Liver (tissue), 9 donors: ENCODE results near the gene NDOR1. TPM values are rescaled to one million over a fixed set of nuclear protein-coding genes. Genes with fewer than 3 reads are reported as not detected.

Experiments used
- DNase-seq: peaks from one replicate; pipeline ENCODE4 v3.0.0-alpha.2; 2017; ENCODE audit warnings: low spot score
- H3K27ac ChIP-seq, 2 donors: one replicate each; pipeline ENCODE4 v1.7.0; 2013; ENCODE audit warnings: inconsistent platforms in 2 of 2, low read length in 2 of 2, control low read depth in 1 of 2, low read depth in 1 of 2, mild to moderate bottlenecking in 1 of 2
- H3K27me3 ChIP-seq, 4 donors: one replicate each; pipeline versions ENCODE4 v1.6.1 to v1.7.0; 2013; ENCODE audit warnings: low read length in 3 of 4, inconsistent platforms in 1 of 4, mild to moderate bottlenecking in 1 of 4, moderate library complexity in 1 of 4; ENCODE audit not compliant: control insufficient read depth in 4 of 4, insufficient read depth in 4 of 4
- H3K36me3 ChIP-seq, 4 donors: one replicate each; pipeline versions ENCODE4 v1.6.1 to v1.7.0; 2013; ENCODE audit warnings: low read length in 3 of 4, mild to moderate bottlenecking in 3 of 4, low read depth in 1 of 4, moderate library complexity in 1 of 4; ENCODE audit not compliant: control insufficient read depth in 4 of 4, insufficient read depth in 3 of 4
- H3K4me1 ChIP-seq, 4 donors: one replicate each; pipeline versions ENCODE4 v1.6.1 to v1.7.0; 2013; ENCODE audit warnings: low read length in 3 of 4, mild to moderate bottlenecking in 3 of 4, moderate library complexity in 1 of 4; ENCODE audit not compliant: control insufficient read depth in 4 of 4, insufficient read depth in 4 of 4
- H3K4me3 ChIP-seq, 3 donors: one replicate each; pipeline versions ENCODE4 v1.6.1 to v1.7.0; 2013; ENCODE audit warnings: low read length in 3 of 3, control low read depth in 1 of 3, low read depth in 1 of 3, mild to moderate bottlenecking in 1 of 3
- H3K9ac ChIP-seq, 2 donors: one replicate each; pipeline ENCODE4 v1.7.0; 2013; ENCODE audit warnings: low read length in 2 of 2, mild to moderate bottlenecking in 2 of 2, moderate library complexity in 2 of 2, control low read depth in 1 of 2, low read depth in 1 of 2
- H3K9me3 ChIP-seq, 4 donors: one replicate each; pipeline versions ENCODE4 v1.6.1 to v1.7.0; 2013; ENCODE audit warnings: low read length in 3 of 4; ENCODE audit not compliant: control insufficient read depth in 4 of 4
- CTCF ChIP-seq: fragments of 150-350 bp; IDR thresholded peaks from 2 replicates; pipeline ENCODE4 v1.5.1; 2017; ENCODE audit warnings: improper control_type of control experiment, low read depth, low read length; ENCODE audit not compliant: missing input control
- FOXA1 ChIP-seq: IDR thresholded peaks from 2 replicates; pipeline ENCODE4 v1.6.1; 2016; ENCODE audit warnings: antibody characterized with exemption
- FOXA2 ChIP-seq: IDR thresholded peaks from 2 replicates; pipeline ENCODE4 v1.6.1; 2016; ENCODE audit warnings: antibody characterized with exemption
- GABPA ChIP-seq, 2 donors: IDR thresholded peaks in 1 of 2; conservative IDR thresholded peaks in 1 of 2; 2 replicates each; pipeline ENCODE4 v1.6.1; 2016; ENCODE audit warnings: antibody characterized with exemption in 2 of 2, mild to moderate bottlenecking in 1 of 2, moderate library complexity in 1 of 2
- JUND ChIP-seq, 2 donors: IDR thresholded peaks; 2 replicates each; pipeline ENCODE4 v1.6.1; 2016; ENCODE audit warnings: antibody characterized with exemption in 2 of 2
- MAX ChIP-seq: IDR thresholded peaks from 2 replicates; pipeline ENCODE4 v1.6.1; 2016; ENCODE audit warnings: antibody characterized with exemption
- REST ChIP-seq: IDR thresholded peaks from 2 replicates; pipeline ENCODE4 v1.6.1; 2016; ENCODE audit warnings: antibody characterized with exemption, mild to moderate bottlenecking
- RXRA ChIP-seq, 2 donors: IDR thresholded peaks; 2 replicates each; pipeline ENCODE4 v1.6.1; 2017 to 2018; ENCODE audit warnings: antibody characterized with exemption in 2 of 2, mild to moderate bottlenecking in 1 of 2
- SP1 ChIP-seq: IDR thresholded peaks from 2 replicates; pipeline ENCODE4 v1.6.1; 2018; ENCODE audit warnings: antibody characterized with exemption, mild to moderate bottlenecking
- TAF1 ChIP-seq: conservative IDR thresholded peaks from 2 replicates; pipeline ENCODE4 v1.6.1; 2016; ENCODE audit warnings: antibody characterized with exemption, mild to moderate bottlenecking
- ZBTB33 ChIP-seq: IDR thresholded peaks from 2 replicates; pipeline ENCODE4 v1.6.1; 2016; ENCODE audit warnings: antibody characterized with exemption
- WGBS: extraction: QIAGEN DNeasy Blood & Tissue Kit; methylation state at CpG from one replicate; pipeline ENCODE4 v1.1.7; 2013; 5-methylcytosine and 5-hydroxymethylcytosine counted together
- polyA plus RNA-seq, 2 donors: library from polyadenylated mRNA; stranded (reverse) in 1 of 2; unstranded in 1 of 2; fragments of 200-250 nt in 1 of 2; fragments of >200 nt in 1 of 2; fragmentation: Nextera tagmentation in 1 of 2; extraction: Ambion mirVana in 1 of 2; gene quantifications; one replicate each; pipeline versions ENCODE4 v1.2.1 to v1.2.3, GENCODE V29; 2013 to 2015
- total RNA-seq, 2 donors: library from RNA; depleted of rRNA; stranded (reverse); fragments of >200 nt; gene quantifications; one replicate each; pipeline ENCODE4 v1.2.3, GENCODE V29; 2014
- TF ChIP-seq, protein P1 (sequence below): IDR thresholded peaks from 2 replicates; pipeline ENCODE4 v1.6.1; 2016; ENCODE audit warnings: antibody characterized with exemption
- donor health status: healthy.
- donor health status: healthy.
- donor health status: healthy.
- donor health status: healthy.
- donor health status: healthy.

The NDOR1 gene
- total and polyA plus RNA-seq, 4 donors = 2.5 to 4.7 (median 3.2) TPM

DNA sequence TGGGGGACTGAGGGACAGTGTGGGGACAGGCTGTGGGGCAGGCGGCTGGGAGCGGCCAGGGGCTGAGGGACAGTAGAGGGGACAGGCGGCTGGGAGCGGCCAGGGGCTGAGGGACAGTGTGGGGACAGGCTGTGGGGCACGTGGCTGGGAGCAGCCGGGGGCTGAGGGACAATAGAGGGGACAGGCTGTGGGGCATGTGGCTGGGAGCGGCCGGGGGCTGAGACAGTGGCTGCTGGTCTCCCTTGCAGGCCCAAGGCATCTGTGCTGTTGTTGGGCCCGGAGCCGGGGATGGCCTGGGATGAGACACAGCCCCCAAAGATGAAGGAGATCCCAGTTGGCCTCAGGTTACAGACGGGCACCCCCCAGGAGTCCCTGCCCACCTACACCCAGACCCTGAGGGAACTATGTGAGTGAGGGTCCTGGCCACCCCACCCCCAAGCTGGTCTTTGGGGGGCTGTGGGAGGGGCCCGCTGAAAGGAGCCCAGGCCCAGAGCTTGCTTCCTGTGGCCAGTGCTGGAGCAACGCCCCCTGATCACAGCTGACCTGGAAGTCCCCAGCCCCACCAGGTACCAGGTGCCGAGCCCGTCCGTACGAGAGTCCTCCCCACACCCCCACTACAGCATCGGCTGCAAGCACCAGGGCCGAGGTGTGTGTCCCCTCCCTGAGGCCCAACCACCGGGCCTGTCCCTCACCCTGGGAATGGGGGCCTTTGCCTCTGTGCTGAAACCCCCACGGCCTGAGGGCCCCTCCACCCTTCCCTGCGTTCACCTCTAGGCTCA, 46.2 kb downstream of the NDOR1 start:
- 93% methylated on average over 22 of the region's 22 CpGs for whole genome bisulfite sequencing
- Histone ChIP-seq H3K9ac (no peak overlapping the region), H3K9me3 (no peaks in the 10 kb centered on the region), H3K4me3 (no peak overlapping the region), H3K27ac (no peak overlapping the region), H3K4me1 (peaks cover 8 to 34% (median 20%) of the 10 kb centered on the region in 4 donors), H3K36me3 (no peaks in the 10 kb centered on the region), H3K27me3 (no peaks in the 10 kb centered on the region)
- TF ChIP-seq FOXA2 (no peak), CTCF (no peak), JUND (IDR thresholded peaks at IDR 0.05) (no peak), ZBTB33 (no peak), RXRA (IDR thresholded peaks at IDR 0.05) (no peak), FOXA1 (no peak), SP1 (no peak), REST (no peak), TAF1 (no peak), MAX (no peak), GABPA (IDR thresholded peaks at IDR 0.05 in 1 of 2, conservative IDR thresholded peaks at IDR 0.05 in 1 of 2) (no peak)
- TF ChIP-seq, protein P1, sequence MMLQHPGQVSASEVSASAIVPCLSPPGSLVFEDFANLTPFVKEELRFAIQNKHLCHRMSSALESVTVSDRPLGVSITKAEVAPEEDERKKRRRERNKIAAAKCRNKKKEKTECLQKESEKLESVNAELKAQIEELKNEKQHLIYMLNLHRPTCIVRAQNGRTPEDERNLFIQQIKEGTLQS = no peak
- DNase-seq = no peak
